PC-9 (cell line): ENCODE results near the gene CMBL. TPM values are rescaled to one million over a fixed set of nuclear protein-coding genes. Genes with fewer than 3 reads are reported as not detected.

Experiments used
- BruUV-seq: library from RNA; stranded (reverse); fragments of 400-500 nt; replicated peaks from 2 replicates; lab custom pipeline; 2021; lab: Mats Ljungman, UMichigan
- CTCF ChIA-PET: fragments of 300-600 bp; sonication (Branson Sonifier 250); formaldehyde crosslinking; loops from one replicate; lab custom pipeline; 2022; ENCODE audit warnings: antibody characterized with exemption; lab: Charles Lee
- POLR2A ChIA-PET: fragments of 300-600 bp; sonication (Branson Sonifier 250); formaldehyde crosslinking; loops from one replicate; lab custom pipeline; 2022; ENCODE audit warnings: antibody characterized with exemption; ENCODE audit not compliant: unreplicated experiment; lab: Charles Lee
- DNase-seq, 2 experiments: peaks; one replicate each; pipeline versions ENCODE4 v3.0.0 to v3.0.0-alpha.2; 2015 to 2022; ENCODE audit warnings: mixed read lengths in 1 of 2
- H2AFZ ChIP-seq: fragments of 200-600 bp; sonication (generic); 2 replicates; pipeline ENCODE4 v1.8.1; 2017; ENCODE audit warnings: antibody characterized with exemption
- H3F3A ChIP-seq: fragments of 200-600 bp; sonication (generic); 2 replicates; pipeline ENCODE4 v1.8.1; 2017; ENCODE audit warnings: antibody characterized with exemption, mild to moderate bottlenecking, low read depth; ENCODE audit not compliant: insufficient read depth
- H3K27ac ChIP-seq: fragments of 200-600 bp; sonication (generic); 2 replicates; pipeline ENCODE4 v1.6.1; 2016; ENCODE audit warnings: mixed run types
- H3K27me3 ChIP-seq: fragments of 200-600 bp; sonication (generic); 2 replicates; pipeline ENCODE4 v1.6.1; 2016; ENCODE audit warnings: low read depth, mixed run types; ENCODE audit not compliant: insufficient read depth
- H3K36me3 ChIP-seq: fragments of 200-600 bp; sonication (generic); 2 replicates; pipeline ENCODE4 v1.6.1; 2016; ENCODE audit warnings: low read depth, mixed run types
- H3K4me1 ChIP-seq: fragments of 200-600 bp; sonication (generic); replicated peaks from 2 replicates; pipeline ENCODE4 v1.6.1; 2016; ENCODE audit warnings: mixed run types; ENCODE audit not compliant: insufficient read depth
- H3K4me2 ChIP-seq: fragments of 200-600 bp; sonication (generic); 2 replicates; pipeline ENCODE4 v1.6.1; 2017; ENCODE audit warnings: mixed run types
- H3K4me3 ChIP-seq: fragments of 200-600 bp; sonication (generic); 2 replicates; pipeline ENCODE4 v1.6.1; 2016; ENCODE audit warnings: mixed run types
- H3K79me2 ChIP-seq: fragments of 200-600 bp; sonication (generic); 2 replicates; pipeline ENCODE4 v1.6.1; 2017; ENCODE audit warnings: low read depth, mixed run types
- H3K9me2 ChIP-seq: fragments of 200-600 bp; sonication (generic); 2 replicates; pipeline ENCODE4 v1.8.1; 2017; ENCODE audit warnings: mild to moderate bottlenecking; ENCODE audit not compliant: insufficient read depth
- H3K9me3 ChIP-seq: fragments of 200-600 bp; sonication (generic); 2 replicates; pipeline ENCODE4 v1.8.1; 2016; ENCODE audit warnings: low read depth; ENCODE audit not compliant: insufficient read depth
- H4K20me1 ChIP-seq: fragments of 200-600 bp; sonication (generic); 2 replicates; pipeline ENCODE4 v1.8.1; 2017; ENCODE audit not compliant: insufficient read depth
- EZH2 ChIP-seq: fragments of 200-600 bp; sonication (generic); IDR thresholded peaks from 2 replicates; pipeline ENCODE4 v1.8.0; 2017; ENCODE audit warnings: antibody characterized with exemption, low read depth
- intact Hi-C: fragments of 100-400 bp; cut with micrococcal nuclease; formaldehyde crosslinking; loops from one replicate; pipeline ENCODE4 v1.10.0; 2022; ENCODE audit not compliant: unreplicated experiment
- total RNA-seq: library from RNA; stranded (reverse); gene quantifications from 2 replicates; pipeline ENCODE4 v1.2.3, GENCODE V29; 2021
- TF ChIP-seq, protein P1 (sequence below): fragments of 200-600 bp; sonication (generic); conservative IDR thresholded peaks from 2 replicates; pipeline ENCODE4 v1.6.1; 2017; ENCODE audit warnings: mixed run types, antibody characterized with exemption, mild to moderate bottlenecking, moderate library complexity

CMBL gene
- total RNA-seq, 1 experiment from 2014 or later = 286 TPM

DNA sequence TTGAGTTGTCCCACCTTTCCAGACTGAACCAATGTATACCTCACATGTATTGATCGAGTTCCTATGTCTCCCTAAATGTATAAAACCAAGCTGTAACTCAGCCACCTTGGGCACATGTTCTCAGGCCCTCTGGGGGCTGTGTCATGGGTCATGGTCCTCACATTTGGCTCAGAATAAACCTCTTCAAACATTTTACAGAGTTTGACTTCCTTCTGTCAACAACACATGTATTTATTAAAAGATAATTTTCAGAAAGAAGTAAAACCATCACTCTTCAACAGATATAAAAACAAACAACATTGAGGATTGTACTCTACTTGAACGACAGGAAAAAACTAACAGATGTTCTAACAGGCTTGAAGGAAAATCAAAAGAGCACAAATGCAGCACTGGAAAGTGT, 4.5 kb downstream of the CMBL start:
- Histone ChIP-seq H3K4me3 (no peak overlapping the region), H4K20me1 (no peaks in the 10 kb centered on the region), H3K36me3 (0 out of 2 replicates have a peak, but pooled peaks cover 10% of the 10 kb centered on the region), H3K27me3 (no peaks in the 10 kb centered on the region), H3K9me3 (no peaks in the 10 kb centered on the region), H3K79me2 (peaks cover 72% of the 10 kb centered on the region), H3K9me2 (no peaks in the 10 kb centered on the region), H3F3A (peaks cover 23% of the 10 kb centered on the region; the same call in 1 of the 2 replicates), H3K4me2 (no peak overlapping the region), H3K4me1 (peaks cover 40% of the 10 kb centered on the region), H2AFZ (no peak overlapping the region), H3K27ac (no peak overlapping the region)
- intact Hi-C loops = loop anchor here (2.0 kb wide), 1 partner anchor 248 kb away; no protein-coding TSS in a partner anchor
- no TSS peak for BruUV-seq
- CTCF ChIA-PET = no interaction called here
- DNase-seq = no peak
- TF ChIP-seq EZH2 = no peak
- TF ChIP-seq, protein P1, sequence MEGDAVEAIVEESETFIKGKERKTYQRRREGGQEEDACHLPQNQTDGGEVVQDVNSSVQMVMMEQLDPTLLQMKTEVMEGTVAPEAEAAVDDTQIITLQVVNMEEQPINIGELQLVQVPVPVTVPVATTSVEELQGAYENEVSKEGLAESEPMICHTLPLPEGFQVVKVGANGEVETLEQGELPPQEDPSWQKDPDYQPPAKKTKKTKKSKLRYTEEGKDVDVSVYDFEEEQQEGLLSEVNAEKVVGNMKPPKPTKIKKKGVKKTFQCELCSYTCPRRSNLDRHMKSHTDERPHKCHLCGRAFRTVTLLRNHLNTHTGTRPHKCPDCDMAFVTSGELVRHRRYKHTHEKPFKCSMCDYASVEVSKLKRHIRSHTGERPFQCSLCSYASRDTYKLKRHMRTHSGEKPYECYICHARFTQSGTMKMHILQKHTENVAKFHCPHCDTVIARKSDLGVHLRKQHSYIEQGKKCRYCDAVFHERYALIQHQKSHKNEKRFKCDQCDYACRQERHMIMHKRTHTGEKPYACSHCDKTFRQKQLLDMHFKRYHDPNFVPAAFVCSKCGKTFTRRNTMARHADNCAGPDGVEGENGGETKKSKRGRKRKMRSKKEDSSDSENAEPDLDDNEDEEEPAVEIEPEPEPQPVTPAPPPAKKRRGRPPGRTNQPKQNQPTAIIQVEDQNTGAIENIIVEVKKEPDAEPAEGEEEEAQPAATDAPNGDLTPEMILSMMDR = no peak
- POLR2A ChIA-PET = no interaction called here

DNA sequence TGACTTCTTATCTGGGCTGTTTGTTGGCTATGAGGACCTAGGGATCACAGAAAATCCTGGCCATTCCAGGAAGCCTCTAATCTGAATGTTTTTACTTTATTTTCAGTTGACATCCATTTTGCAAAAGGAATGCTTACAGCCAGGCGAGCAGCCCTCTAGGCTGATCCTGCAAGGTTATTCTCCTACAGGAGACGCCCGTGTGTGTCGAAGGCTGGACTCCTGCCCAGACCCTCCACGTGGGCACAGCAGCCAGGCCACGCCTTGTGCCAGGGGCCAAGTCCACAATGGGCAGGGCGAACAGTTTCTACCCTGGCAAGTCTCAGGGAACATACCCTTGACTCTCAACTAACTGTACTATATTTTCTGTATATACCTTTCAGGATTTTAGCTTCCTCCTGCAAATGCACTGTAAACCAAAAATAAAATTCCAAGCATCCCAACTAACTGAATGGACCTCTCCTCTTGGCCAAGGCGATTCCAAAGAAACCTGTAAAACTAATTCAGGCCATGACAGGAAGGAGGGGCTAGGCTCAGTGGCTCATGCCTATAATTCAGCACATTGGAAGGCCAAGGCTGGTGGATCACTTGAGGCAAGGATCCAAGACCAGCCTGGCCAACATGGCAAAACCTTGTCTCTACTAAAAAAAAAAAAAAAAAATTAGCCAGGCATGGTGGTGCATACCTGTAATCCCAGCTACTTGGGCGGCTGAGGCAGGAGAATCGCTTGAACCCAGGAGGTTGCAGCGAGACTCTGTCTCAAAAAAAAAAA, 5.7 kb downstream of the CMBL start:
- H3K9me2 ChIP-seq = no peaks in the 10 kb centered on the region
- H3K9me3 ChIP-seq = no peaks in the 10 kb centered on the region
- H3K27ac ChIP-seq = peak overlapping the region; percentile 13
- POLR2A ChIA-PET = no interaction called here
- peak overlapping the region; percentile 45 for H3K4me2 ChIP-seq
- H4K20me1 ChIP-seq = no peaks in the 10 kb centered on the region
- H3K27me3 ChIP-seq = no peaks in the 10 kb centered on the region
- no peak overlapping the region for H2AFZ ChIP-seq
- TF ChIP-seq, protein P1 = no peak
- no peak for TF ChIP-seq EZH2
- intact Hi-C loops = loop anchor here (1.0 to 2.0 kb wide), 2 partner anchors 14 to 249 kb away; no protein-coding TSS in a partner anchor
- H3K79me2 ChIP-seq = peaks cover 70% of the 10 kb centered on the region
- H3K4me3 ChIP-seq = no peak overlapping the region
- peaks cover 40% of the 10 kb centered on the region for H3K4me1 ChIP-seq
- CTCF ChIA-PET = interaction anchor here (0.6 kb wide), 1 partner anchor 51 kb away, joined by 10 read pairs; the partner anchor contains the start of gene MARCHF6
- H3K36me3 ChIP-seq = 0 out of 2 replicates have a peak, but pooled peaks cover 10% of the 10 kb centered on the region
- BruUV-seq = TSS peak; percentile 86
- peak; percentile 75 to 98 for DNase-seq
- peaks cover 22% of the 10 kb centered on the region; the same call in 1 of the 2 replicates for H3F3A ChIP-seq

DNA sequence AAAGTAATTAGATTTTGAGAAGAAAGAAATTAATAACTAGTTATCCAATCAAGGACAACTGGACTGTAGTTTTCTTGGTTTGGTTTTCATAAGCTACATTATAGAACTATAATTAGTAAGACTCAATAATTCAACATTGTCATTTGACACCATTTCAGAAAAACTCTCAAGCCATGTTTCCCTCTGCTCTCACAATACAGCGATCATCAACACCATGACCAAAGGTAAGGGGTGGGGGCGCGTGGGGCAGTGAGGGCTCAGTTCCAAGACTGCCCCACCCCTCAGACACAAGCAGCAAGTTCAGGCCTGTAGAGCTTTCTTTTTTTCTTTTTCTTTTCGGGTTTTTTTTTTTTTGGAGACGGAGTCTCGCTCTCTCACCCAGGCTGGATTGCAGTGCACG, 6.4 kb downstream of the CMBL start:
- no TSS peak for BruUV-seq
- H3K36me3 ChIP-seq = 0 out of 2 replicates have a peak, but pooled peaks cover 10% of the 10 kb centered on the region
- TF ChIP-seq, protein P1 = no peak
- TF ChIP-seq EZH2 = no peak
- H4K20me1 ChIP-seq = no peaks in the 10 kb centered on the region
- no peaks in the 10 kb centered on the region for H3K9me3 ChIP-seq
- peaks cover 63% of the 10 kb centered on the region for H3K79me2 ChIP-seq
- H3K27me3 ChIP-seq = no peaks in the 10 kb centered on the region
- no peak overlapping the region for H3K4me3 ChIP-seq
- CTCF ChIA-PET = interaction anchor here (0.6 to 0.8 kb wide), 5 partner anchors 14 to 139 kb away, joined by 3 to 5 read pairs (median 4); no protein-coding TSS in a partner anchor
- POLR2A ChIA-PET = interaction anchor here (0.6 to 0.9 kb wide), 7 partner anchors 12 to 286 kb away, joined by 4 to 14 read pairs (median 7); partner anchors contain the start of gene MARCHF6
- intact Hi-C loops = loop anchor here (1.0 kb wide), 1 partner anchor 13 kb away; no protein-coding TSS in a partner anchor
- no peaks in the 10 kb centered on the region for H3K9me2 ChIP-seq
- H3K4me2 ChIP-seq = peak overlapping the region; percentile 45
- H3F3A ChIP-seq = peaks cover 19% of the 10 kb centered on the region; the same call in 1 of the 2 replicates
- H3K4me1 ChIP-seq = peaks cover 36% of the 10 kb centered on the region
- peak in 1 of 2 experiments; percentile 93 for DNase-seq
- H2AFZ ChIP-seq = no peak overlapping the region
- peak overlapping the region; percentile 13; the same call in 1 of the 2 replicates for H3K27ac ChIP-seq
